ENCODE results near the gene STRN.
"Not testable (repeated sequence)": the region's sequence is repeated elsewhere in the genome, so short reads cannot be mapped to it uniquely, and the experiment has no call there.

The STRN gene

GRCh38 chr2:36906277-36906676, 60.1 kb downstream of the STRN start:
- DNase-seq: no peak

- no peak for DNase-seq
Observed at GRCh38 chr2:36904636-36905035, 61.7 kb downstream of the STRN start.

- DNase-seq: no peak
Observed at GRCh38 chr2:36902385-36903120, 63.8 kb downstream of the STRN start.

GRCh38 chr2:36892805-36893204, 73.5 kb downstream of the STRN start:
- DNase-seq: no peak

GRCh38 chr2:36889795-36890194, 76.5 kb downstream of the STRN start:
- DNase-seq: no peak

- not testable (repeated sequence) for DNase-seq
Observed at GRCh38 chr2:36887095-36887494, 79.2 kb downstream of the STRN start.

- no peak for DNase-seq
Observed at GRCh38 chr2:36886664-36887063, 79.7 kb downstream of the STRN start.

- DNase-seq: no peak
Observed at GRCh38 chr2:36885605-36886004, 80.7 kb downstream of the STRN start.

- no peak for DNase-seq
Observed at GRCh38 chr2:36882532-36882931, 83.8 kb downstream of the STRN start.

- no peak for DNase-seq
Observed at GRCh38 chr2:36881816-36882215, 84.5 kb downstream of the STRN start.

GRCh38 chr2:36878429-36878828, 87.9 kb downstream of the STRN start:
- DNase-seq: no peak

GRCh38 chr2:36871068-36871707, 95.1 kb downstream of the STRN start:
- DNase-seq: no peak

GRCh38 chr2:36869606-36870005, 96.7 kb downstream of the STRN start:
- no peak for DNase-seq

GRCh38 chr2:36861896-36862295, 104.4 kb downstream of the STRN start:
- DNase-seq: no peak

GRCh38 chr2:36859366-36859792, 107.0 kb downstream of the STRN start:
- no peak for DNase-seq

GRCh38 chr2:36858551-36859365, 107.6 kb downstream of the STRN start:
- DNase-seq: no peak

GRCh38 chr2:36857713-36858112, 108.6 kb downstream of the STRN start:
- DNase-seq: no peak

GRCh38 chr2:36855429-36855828, 110.9 kb downstream of the STRN start:
- DNase-seq: no peak

GRCh38 chr2:36854241-36854640, 112.1 kb downstream of the STRN start:
- no peak for DNase-seq

GRCh38 chr2:36849265-36849664, 117.1 kb downstream of the STRN start:
- no peak for DNase-seq

- DNase-seq: no peak
Observed at GRCh38 chr2:36843838-36844237, 122.5 kb downstream of the STRN start.

GRCh38 chr2:36839976-36840617, 126.2 kb downstream of the STRN start:
- no peak for DNase-seq

Data from COR-L47 (cell line).